ENCODE data around the gene CCDC77.
"Not testable (repeated sequence)": the region's sequence is repeated elsewhere in the genome, so short reads cannot be mapped to it uniquely, and the experiment has no call there.

The CCDC77 gene

DNA sequence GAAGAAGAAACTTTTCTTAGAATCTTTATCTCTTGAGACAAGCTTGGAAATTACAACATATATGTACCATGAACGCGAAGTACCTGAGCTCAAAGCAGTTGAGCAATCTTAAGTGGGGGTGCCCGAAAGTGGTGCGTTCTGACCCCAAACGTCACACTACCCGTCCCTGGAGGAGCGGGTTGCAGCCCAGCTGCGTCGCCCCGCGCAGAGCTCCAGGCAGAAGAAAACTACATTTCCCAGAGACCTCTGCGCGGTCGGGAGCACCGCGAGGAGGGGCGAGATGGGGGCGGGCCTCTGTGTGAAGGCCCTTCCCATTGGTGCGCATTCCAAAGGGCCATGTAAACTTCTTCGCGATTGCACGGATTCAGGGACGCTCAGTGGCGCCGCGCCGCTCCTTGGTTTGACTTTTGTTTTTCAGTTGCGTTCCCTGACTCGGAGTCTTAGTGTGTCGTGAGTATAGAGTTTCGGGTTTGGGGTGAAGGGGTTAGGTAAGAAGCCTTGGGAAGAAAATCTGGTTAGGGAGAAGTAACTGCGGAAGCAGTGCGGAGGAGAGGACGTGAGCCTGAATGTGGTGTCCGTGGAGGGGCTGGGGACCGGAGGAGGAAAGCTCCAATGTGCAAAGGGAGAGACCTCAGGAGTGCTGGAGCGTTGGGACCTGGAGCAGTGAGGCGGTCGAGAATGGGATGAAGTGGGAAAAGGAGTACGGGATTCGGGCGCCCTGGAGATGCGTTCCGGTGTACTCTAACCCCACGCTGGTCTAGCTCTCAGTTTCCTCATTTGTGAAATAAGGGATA is at the start of gene CCDC77:
Gene CCDC77, plus strand, starts transcription at position 410 of the 794 bp plus-strand sequence. CDS start 7,740 bp downstream, outside the sequence.
- DNase-seq, result no peak

DNA sequence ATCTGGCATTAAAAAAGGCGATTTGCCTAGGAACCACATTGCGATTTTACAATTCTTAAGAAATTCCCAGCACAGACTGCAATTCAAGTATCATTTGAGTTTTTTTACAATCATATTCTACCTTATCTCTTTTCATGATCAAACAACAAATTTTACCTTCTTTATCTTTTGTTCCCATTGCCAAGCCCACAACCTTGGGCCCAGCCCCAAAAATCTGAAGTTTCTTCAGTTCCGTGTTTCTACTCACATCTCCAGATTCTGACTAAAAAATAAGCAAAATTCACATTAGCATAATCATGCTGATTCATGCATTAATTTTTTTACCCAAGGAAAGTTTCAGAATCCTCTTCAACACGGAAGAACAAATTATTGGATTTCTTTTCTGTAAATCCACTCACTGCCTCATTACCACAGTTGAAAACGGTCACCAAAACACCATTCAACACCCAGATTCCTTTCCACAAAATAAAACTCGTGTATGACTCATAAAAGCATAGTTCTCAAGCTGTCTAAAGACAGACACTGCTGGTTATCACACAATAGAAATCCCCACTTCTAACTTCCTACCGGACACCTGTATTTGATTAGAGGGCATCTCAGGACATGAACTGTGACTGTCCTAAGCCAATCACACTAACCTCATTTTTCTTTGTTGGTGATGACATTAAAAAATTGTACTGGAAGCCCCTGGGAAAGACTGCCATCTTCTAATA is 45.0 kb upstream of the CCDC77 start:
- DNase-seq, result no peak

DNA sequence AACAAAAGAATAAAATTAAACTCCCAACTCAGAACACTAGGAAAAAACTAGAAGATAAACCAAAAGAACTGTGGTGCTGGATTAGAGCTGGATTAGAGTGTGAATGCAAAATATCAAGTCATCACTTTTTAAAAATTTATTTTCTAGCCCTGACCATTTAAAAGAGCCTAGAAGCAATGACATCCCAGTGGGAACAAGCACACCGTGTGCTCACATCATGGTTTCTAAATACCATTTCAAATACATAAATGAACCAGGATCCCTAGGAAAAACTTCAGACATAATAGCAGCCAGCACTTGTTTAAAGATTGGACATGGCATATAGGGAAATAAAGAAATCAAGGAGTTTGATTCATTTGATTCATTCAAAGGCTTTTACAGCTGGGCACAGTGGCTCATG is 42.4 kb upstream of the CCDC77 start:
- DNase-seq, result no peak

DNA sequence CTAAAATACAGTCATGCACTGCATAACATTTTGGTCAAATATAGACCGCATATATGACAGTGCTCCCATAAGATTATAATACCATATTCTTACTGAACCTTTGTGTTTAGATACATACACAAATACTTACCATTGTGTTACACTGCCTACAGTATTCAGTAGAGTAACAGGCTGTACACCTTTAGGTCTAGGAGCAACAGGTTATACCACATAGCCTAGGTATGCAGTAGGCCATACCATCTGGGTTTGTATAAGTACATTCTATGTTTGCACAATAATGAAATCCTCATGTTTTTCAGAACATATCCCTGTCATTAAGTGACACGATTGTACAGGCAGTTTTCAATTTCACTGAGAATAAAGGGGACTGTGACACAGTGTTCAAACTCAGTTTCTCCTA is 34.6 kb upstream of the CCDC77 start:
- DNase-seq, result no peak

DNA sequence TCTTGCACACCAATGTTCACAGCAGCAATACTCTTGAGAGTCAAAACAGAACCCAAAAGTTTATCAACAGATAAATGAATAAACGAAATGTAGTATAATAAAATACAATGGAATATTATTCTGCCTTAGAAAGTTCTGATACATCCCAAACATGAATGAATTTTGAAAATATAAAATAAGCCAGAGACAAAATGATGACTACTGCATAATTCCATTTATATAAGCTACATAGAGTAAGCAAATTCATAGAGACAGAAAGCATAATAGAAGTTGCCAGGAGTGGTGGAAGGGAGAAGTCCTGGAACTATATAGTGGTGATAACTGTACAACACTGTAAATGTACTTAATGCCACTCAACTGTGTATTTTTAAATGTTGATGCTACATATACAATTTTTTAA is 33.5 kb upstream of the CCDC77 start:
- no peak for DNase-seq

DNA sequence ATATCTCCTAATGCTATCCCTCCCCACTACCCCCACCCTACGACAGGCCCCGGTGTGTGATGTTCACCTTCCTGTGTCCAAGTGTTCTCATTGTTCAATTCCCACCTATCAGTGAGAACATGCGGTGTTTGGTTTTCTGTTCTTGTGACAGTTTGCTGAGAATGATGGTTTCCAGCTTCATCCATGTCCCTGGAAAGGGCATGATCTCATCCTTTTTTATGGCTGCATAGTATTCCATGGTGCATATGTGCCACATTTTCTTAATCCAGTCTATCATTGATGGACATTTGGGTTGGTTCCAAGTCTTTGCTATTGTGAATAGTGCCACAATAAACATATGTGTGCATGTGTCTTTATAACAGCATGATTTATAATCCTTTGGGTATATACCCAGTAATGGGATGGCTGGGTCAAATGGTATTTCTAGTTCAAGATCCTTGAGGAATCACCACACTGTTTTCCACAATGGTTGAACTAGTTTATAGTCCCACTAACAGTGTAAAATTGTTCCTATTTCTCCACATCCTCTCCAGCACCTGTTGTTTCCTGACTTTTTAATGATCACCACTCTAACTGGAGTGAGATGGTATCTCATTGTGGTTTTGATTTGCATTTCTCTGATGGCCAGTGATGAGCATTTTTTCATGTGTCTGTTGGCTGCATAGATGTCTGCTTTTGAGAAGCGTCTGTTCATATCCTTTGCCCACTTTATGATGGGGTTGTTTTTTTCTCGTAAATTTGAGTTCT is 30.5 kb upstream of the CCDC77 start:
- not testable (repeated sequence) for DNase-seq

DNA sequence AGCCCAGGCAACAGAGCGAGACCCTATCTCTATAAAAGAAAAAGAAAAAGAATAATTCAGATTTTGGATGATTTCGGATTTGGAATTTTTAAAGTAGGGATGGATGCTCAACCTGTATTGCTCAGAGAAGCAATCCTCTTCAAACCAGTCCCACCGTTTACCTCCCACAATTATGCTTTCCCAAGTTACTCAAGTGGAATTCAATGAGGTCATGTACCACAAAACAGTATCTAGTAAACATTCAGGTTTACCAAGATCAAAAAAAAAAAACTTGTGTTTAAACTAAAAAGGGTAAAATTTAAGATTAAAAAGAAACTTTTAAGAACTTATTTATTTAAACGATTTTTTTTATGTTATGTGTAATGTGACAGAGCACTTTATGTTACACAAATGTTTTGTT is 14.8 kb upstream of the CCDC77 start:
- DNase-seq, result no peak

DNA sequence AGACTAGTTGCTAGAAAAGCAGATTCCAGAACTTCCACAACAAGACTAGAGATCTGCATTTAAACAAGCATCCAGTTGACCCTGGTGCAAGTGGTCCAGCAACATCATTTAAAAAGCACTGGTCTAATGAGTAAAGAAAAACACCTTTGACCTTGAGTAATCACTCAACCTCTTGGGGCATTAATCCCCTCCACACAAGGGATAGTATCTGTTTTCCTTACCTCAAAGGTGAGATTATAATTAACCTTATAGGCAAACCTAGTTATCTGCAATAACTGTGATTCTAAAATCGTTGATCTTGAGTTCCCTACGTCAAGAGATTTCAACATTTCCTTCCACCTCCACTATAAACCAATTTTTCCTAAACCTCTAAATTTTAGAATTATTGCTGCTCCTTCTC is 13.4 kb upstream of the CCDC77 start:
- no peak for DNase-seq

DNA sequence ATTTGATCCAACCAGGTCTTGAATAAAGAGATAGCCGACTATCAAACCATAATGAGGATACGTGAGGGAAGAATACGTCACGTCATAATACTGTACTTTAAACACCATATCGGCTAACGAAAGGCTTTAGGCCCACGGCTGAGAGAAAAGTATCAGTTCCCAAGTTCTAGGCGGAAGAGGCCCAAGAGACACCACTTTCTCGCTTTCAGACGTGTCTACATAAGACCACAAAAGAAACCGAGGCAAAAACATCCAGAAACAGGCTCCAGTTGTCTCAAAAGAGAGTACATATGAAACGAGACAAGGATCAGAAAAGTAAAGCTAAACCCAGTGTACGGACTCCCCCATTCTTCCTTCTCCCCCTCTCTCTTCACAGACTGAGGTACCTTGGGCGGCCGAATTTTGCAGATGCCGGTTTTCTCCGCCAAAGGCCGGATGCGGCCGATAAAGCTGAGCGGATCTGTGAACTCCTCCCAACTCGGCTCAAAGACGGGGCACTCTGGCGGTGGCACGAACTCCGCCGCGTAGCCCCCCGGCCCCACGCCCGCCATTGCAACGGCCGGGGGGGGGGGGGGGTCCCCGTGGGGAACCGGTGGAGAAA is 12.8 kb upstream of the CCDC77 start:
- no peak for DNase-seq

DNA sequence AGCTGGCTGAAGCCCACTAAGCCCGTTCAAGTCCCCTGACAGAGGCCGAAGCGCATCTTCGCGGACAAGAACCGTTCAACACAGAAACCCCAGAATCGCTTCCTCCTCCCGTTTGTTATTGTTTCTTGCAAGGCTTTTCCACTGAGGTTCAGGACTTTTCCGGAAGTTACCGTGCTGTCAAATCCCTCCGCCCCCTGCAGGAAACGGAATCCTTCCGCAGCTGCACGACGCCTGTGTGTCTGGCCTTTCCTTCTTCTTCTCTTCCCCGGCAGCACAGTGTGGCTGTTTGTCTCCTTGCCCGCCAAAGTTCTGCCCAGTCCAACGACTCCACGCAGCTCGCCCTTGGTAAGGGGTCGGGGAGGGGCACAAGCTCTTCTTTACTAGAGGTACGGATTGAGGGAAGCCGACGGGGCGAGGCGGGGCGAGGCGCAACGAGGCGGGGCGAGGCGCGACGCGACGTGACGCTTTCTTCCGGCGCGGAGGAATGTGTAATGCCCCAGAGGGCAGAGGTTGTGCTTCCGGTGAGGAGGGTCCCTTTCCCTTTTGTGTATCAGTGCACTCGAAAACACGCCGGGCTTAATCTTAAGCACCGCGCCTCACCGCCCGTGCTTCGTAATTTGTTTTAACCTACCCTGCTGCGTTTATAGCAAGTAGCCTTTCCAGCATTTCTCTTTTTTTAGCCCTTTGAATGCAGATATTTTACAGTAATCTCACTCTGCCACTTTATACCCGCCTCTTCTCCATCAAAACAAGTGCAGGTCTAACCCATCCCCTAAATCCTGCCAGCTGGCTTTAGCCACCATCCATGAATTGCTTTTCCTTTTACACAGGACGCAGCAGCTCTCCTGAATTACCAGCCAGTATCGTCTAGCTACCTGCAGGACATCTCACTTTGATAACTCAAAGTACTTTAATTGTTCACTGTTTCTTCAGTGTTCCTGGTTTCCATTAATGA is 12.0 kb upstream of the CCDC77 start, which contains the start of gene KDM5A:
Gene KDM5A, minus strand, starts transcription at position 179 of the 955 bp plus-strand sequence. CDS start 229 bp downstream, outside the sequence.
- no peak for DNase-seq

DNA sequence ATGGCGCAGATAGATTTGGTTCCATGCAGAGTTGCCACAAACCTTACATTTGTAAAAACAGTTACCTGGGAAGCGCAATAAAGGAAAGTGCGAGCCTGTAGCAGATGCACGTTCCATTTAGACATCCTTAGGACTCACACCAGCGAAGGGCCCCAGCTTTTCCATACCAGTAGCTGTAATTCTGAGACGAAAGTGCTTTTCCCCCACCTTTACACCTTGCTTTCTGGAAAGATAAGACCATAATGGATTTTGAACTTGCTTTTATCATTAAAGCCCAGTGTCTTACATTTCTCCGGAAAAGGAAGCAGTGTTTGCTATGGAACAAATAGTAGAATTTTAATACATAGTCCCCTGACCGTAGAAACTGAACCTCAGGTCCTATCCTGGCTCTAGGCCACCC is 616 bp upstream of the CCDC77 start:
- no peak for DNase-seq

DNA sequence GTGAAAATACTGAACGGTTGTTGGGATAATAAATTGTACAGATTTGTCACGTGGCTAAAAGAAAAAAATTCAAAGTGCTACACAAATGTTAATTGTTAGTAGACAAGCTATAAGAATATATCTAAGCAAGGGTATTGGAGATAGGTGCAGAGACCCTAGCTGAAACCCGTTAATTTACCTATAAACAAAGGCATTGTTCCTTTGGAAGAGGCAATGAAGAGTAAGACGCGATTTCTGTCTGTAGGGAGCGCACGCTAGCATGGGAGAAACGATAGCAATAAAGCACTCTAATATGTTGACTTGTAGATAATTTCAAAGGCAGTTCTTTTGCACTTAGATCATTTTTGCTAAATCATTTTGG is 565 bp downstream of the CCDC77 start:
- DNase-seq, result no peak

DNA sequence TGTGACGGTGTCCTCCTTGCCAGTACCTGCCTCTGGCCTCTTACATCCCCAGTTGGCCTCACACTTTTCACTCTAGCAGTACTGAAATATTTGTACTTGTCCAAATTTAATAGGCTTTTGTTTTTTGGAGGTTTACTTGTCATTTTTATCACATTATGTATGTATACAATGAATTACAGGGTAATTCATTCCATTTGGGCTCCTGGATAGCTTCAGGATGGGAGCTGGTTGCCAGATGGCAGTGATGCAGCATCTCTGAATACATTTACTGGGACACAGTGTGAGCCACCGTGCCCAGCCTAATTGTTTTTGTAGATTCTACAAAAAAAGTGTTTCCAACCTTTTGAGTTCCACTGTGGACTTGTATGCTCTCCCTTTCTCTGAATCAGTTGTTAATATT is 13.4 kb downstream of the CCDC77 start:
- no peak for DNase-seq

DNA sequence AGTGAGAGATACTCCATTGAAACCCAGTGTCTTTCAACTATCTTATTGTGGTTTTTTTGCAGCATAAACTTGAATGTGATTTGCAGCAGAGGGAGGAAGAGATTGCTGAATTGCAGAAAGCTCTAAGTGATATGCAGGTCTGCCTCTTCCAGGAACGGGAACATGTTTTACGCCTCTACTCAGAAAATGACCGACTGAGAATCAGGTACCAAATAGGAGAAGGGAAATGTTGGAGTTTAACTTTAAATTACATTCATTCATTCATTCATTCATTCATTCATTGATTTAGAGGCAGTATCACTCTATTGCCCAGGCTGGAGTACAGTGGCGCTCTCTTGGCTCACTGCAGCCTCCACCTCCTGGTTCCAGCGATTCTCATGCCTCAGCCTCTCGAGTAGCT is 17.0 kb downstream of the CCDC77 start:
- no peak for DNase-seq

DNA sequence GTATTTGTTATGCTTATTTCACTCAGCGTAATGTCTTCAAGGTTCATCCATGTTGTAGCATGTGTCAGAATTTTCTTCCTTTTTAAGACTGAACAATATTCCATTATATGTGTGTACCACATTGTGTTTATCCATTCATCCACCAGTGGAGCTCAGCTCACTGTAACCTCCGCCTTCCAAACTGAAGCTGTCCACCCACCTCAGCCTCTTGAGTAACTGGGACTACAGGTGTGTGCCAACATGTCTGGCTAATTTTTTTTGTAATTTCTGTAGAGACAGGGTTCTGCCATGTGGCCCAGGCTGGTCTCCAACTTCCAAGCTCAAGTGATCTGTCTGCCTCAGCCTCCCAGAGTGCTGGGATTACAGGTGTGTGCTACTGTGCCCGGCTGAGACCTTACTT is 21.1 kb downstream of the CCDC77 start:
- DNase-seq, result no peak

DNA sequence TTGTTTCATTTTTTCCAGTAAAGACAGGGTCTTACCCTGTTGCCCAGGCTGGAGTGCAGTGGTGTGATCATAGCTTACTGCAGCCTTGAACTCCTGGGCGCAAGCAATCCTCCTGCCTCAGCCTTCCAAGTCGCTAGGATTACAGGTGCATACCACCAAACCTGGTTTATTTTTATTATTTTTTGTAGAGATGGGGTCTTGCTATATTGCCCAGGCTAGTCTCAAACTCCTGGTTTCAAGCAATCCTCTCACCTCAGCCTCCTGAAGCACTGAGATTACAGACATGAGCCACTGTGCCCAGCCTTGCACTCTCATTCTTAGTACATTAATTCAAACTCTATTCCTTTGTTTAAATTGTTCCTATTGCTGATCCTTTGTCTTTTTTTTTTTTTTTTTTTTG is 34.3 kb downstream of the CCDC77 start:
- not testable (repeated sequence) for DNase-seq

DNA sequence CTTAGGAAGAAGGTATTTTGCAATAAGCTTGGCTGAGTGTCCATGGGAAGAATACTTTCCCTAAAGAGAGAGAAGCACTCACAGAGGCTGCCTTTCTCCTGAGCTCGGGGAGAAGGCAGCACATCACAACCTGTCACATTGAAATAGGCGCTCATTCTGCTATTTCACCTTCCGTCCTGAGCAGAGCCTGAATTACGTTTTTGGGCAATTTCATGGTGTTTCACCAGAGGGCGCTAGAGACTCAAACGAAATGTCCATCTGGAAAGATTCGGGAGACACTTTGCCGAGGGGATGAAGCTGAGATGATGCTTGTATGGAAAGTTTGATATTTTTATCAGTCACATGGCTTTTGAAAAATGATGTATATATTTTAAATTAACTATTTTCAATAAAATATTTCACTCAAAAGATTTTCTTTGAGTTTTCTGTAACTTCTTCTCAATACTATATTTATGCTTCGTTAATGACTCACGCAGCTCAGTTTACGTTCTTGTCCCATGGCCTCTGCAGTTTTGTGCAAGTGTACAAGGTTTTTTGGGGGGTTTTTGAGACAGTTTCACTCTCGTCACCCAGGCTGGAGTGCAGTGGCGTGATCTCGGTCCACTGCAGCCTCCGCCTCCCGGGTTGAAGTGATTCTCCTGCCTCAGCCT is 40.9 kb downstream of the CCDC77 start:
- DNase-seq, result no peak

DNA sequence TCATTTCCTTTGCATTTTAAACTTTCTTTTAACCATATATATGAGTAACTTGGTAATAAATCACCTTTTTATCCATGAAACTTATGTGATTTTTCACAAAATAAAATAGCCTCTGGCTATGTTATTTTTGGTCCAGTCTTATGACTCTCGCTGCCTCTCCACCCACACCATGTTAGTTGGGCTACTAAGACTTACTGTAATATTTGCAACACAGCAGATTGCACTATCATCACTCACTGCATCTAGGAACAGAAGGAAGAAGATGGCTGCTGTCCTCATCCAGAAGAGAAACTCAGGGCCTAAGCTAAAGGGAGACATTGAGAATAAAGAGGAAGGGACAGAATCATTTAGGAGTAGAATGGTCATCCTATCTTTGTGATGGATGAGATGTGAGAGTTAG is 45.7 kb downstream of the CCDC77 start:
- no peak for DNase-seq

DNA sequence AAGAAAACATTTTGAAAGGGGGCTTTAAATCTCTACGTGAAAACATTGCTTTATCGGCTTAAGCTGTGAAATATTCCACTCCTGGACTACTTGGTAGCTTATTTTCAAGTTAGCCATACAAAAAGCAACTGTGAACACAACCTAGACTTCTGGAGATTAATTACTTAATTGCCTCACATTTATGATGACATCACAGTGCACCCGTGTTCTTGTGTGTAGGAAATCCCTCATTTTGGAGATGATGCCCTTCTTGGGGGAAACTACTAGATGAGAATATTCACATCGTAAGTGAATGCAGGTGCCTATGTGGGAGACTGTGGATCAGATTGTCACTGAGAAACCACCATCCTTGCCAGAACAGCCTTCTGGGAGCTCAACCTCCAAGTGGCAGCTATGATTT is 47.8 kb downstream of the CCDC77 start:
- no peak for DNase-seq

DNA sequence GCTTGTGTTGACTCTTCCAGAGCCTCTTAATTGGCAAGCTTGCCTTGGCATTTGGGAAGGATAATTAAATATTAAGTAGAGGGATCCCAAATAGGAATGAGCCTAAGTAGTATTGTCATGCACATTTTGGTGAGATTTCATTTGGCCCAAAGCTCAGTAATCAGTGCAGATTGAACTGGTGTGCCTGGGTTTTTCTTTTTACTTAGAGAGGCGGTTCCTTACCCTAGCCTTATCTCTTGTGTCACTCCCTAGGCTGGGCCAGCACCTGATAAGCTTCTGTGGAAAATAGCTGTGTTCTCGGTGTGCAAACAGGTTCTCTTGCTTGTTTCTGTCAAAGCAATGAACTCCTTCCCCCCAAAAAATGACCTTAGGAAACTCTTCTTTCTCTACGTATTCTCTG is 49.0 kb downstream of the CCDC77 start:
- no peak for DNase-seq

DNA sequence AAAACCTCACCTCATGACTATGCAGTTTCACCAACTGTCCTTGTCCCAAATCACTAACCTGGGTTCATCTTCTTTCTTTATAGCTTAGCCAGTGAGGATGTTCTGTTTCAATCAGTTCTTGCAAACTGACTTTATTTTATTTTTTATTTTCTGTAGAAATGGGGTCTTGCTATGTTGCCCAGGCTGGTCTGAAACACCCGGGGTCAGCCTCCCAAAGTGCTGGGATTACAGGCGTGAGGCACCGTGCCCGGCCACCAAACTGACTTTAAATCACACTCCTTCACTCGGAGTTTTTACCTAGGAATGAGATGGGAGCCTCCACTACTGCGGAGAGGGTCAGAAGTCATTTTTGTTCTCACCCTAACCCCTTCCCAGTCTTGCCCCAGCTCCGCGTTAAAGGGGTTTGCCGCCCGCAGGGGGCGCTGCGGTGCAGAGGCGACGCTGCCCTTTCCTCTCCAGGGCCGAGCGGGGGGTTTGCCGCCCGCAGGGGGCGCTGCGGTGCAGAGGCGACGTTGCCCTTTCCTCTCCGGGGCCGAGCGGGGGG is 51.3 kb downstream of the CCDC77 start:
- DNase-seq, result no peak
